ENCODE data around the gene MYCBPAP. TPM values are rescaled to one million over a fixed set of nuclear protein-coding genes. Genes with fewer than 3 reads are reported as not detected.

The MYCBPAP gene
- total RNA-seq, 1 experiment from 2014 or later, result 1.9 TPM

DNA sequence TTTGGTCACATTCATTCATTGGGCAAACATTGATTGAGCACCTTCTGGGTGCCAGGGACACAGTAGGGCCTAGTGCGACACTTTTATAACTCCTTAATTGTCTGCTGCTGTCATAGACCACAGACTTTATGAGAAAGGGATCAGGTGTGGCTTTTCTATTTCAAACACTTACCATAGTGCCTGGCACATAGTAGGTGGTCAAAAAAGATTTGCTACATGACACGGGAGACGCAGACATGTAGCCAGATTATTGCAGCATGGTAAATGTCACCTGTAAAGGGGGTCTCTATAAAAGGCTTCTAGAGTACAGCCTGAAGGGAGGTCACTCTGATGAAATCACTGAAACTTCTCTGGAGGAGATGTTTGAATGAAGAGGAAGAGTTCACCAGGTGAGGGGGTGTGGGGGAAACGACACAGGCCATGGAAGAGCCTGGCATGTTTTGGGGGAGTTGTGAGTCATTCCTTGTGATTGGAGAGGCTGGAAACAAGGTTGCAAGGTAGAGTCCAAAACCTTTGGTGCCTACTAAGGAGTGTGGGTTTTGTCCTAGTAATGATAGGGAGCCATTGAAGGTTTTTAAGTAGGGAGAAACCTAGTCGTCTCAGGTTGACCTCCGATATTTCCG lies 28.0 kb upstream of the MYCBPAP start:
- TSS peak; percentile 42 for BruUV-seq (replicated peaks)
- POLR2A ChIA-PET (ENCODE audit: unreplicated experiment), result no interaction called here

DNA sequence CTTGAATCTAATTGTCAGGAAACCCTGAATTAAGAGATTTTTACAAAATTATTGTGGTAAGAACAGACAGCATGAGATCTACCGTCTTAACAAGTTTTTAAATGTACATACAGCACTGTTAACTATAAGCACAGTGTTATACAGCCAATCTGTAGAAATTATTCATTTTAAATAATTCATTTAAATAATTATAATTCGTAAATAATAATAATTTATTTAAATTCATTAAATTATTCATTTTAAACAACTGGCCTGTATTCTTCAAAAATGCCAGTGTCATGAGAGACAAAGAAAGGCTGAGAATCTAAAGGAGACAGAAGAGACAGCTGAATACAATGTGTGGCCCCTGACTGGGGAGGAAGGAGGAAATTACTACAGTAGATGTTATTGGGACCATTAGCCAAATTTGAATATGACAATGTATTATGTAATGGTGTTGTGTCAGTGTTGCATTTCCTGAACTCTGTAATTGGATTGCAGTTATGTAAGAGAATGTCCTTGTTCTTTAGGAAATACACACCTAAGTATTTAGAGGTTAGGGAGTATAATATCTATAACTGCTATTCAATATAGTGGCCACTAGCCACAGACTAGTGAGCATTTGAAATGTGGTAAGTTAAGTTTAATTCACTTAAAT lies 27.3 kb upstream of the MYCBPAP start:
- Histone ChIP-seq H3K4me3 (ENCODE audit: low read length) (no peak overlapping the region), H3K27ac (ENCODE audit: low read length) (no peak overlapping the region), H3F3A (ENCODE audit: low read length, unreplicated experiment) (no peaks in the 10 kb centered on the region), H3K9ac (ENCODE audit: low read length) (no peak overlapping the region), H3K79me2 (ENCODE audit: low read length) (peaks cover 27% of the 10 kb centered on the region), H2AFZ (ENCODE audit: low read length) (no peak overlapping the region), H3K4me2 (ENCODE audit: low read length) (no peak overlapping the region), H3K9me3 (ENCODE audit: low read length) (no peaks in the 10 kb centered on the region), H3K4me1 (ENCODE audit: insufficient read depth, low read length) (peaks cover 24% of the 10 kb centered on the region), H4K20me1 (ENCODE audit: low read length) (no peaks in the 10 kb centered on the region), H3K27me3 (ENCODE audit: low read length) (no peaks in the 10 kb centered on the region), H3K9me2 (replicated peaks; ENCODE audit: low read length) (no peaks in the 10 kb centered on the region), H3K36me3 (ENCODE audit: low read depth, low read length) (peaks cover 23% of the 10 kb centered on the region; the same call in 1 of the 2 replicates)
- TF ChIP-seq EZH2phosphoT487 (IDR thresholded peaks at IDR 0.05; ENCODE audit: borderline replicate concordance, low read length), result no peak
- TF ChIP-seq, protein P1, sequence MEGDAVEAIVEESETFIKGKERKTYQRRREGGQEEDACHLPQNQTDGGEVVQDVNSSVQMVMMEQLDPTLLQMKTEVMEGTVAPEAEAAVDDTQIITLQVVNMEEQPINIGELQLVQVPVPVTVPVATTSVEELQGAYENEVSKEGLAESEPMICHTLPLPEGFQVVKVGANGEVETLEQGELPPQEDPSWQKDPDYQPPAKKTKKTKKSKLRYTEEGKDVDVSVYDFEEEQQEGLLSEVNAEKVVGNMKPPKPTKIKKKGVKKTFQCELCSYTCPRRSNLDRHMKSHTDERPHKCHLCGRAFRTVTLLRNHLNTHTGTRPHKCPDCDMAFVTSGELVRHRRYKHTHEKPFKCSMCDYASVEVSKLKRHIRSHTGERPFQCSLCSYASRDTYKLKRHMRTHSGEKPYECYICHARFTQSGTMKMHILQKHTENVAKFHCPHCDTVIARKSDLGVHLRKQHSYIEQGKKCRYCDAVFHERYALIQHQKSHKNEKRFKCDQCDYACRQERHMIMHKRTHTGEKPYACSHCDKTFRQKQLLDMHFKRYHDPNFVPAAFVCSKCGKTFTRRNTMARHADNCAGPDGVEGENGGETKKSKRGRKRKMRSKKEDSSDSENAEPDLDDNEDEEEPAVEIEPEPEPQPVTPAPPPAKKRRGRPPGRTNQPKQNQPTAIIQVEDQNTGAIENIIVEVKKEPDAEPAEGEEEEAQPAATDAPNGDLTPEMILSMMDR (conservative IDR thresholded peaks at IDR 0.05; ENCODE audit: low read depth, low read length), result no peak
- no peak for TF ChIP-seq EZH2 (IDR thresholded peaks at IDR 0.05; ENCODE audit: low read length, unreplicated experiment)
- ATAC-seq, result no peak
- BruUV-seq (replicated peaks), result no TSS peak
- CTCF ChIA-PET, result no interaction called here
- intact Hi-C loops (cut with micrococcal nuclease), result loop anchor here (5.0 kb wide), 1 partner anchor 361 kb away; no protein-coding TSS in a partner anchor
- POLR2A ChIA-PET (ENCODE audit: unreplicated experiment), result no interaction called here
- no peak for DNase-seq

More for the DNA sequence above, 28.0 kb upstream of the MYCBPAP start:
- Histone ChIP-seq H3K9me3 (ENCODE audit: low read length) (no peaks in the 10 kb centered on the region), H4K20me1 (ENCODE audit: low read length) (no peaks in the 10 kb centered on the region), H3F3A (ENCODE audit: low read length, unreplicated experiment) (no peaks in the 10 kb centered on the region), H3K4me1 (ENCODE audit: insufficient read depth, low read length) (peaks cover 24% of the 10 kb centered on the region), H3K4me2 (ENCODE audit: low read length) (peak overlapping the region; percentile 91), H2AFZ (ENCODE audit: low read length) (no peak overlapping the region), H3K36me3 (ENCODE audit: low read depth, low read length) (peaks cover 20% of the 10 kb centered on the region; the same call in 1 of the 2 replicates), H3K9ac (ENCODE audit: low read length) (no peak overlapping the region), H3K9me2 (replicated peaks; ENCODE audit: low read length) (no peaks in the 10 kb centered on the region), H3K27ac (ENCODE audit: low read length) (no peak overlapping the region), H3K79me2 (ENCODE audit: low read length) (peaks cover 27% of the 10 kb centered on the region), H3K4me3 (ENCODE audit: low read length) (peak overlapping the region; percentile 76), H3K27me3 (ENCODE audit: low read length) (no peaks in the 10 kb centered on the region)
- CTCF ChIA-PET, result interaction anchor here (1.4 to 1.6 kb wide), 2 partner anchors 83 to 118 kb away, joined by 13 to 28 read pairs; partner anchors contain the start of gene LRRC59
- DNase-seq (no peak), ATAC-seq (no peak)
- intact Hi-C loops (cut with micrococcal nuclease), result loop anchor here (5.0 kb wide), 1 partner anchor 362 kb away; no protein-coding TSS in a partner anchor
- no peak for TF ChIP-seq EZH2 (IDR thresholded peaks at IDR 0.05; ENCODE audit: low read length, unreplicated experiment)
- TF ChIP-seq EZH2phosphoT487 (IDR thresholded peaks at IDR 0.05; ENCODE audit: borderline replicate concordance, low read length), result no peak
- TF ChIP-seq, protein P1 (conservative IDR thresholded peaks at IDR 0.05; ENCODE audit: low read depth, low read length), result no peak

DNA sequence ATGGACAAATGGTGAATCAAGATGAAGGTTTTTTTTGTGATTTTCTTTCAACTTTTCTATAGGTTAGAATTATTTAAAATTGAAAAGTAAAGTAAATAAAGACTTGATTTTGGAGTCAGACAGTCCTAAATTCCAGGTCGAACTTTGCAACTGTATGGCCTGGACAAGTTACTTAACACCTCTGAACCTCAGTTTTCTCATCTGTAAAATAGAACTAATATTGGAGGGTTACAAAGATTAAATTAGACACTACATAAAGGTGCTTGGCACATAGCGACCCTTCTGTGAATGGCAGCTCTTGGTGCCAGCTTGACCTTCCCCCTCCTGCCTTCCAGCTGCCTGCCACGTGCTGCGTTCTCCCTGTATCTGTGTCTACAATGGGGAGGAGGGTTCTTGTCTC lies 26.6 kb upstream of the MYCBPAP start:
- CTCF ChIA-PET, result no interaction called here
- Histone ChIP-seq H3F3A (ENCODE audit: low read length, unreplicated experiment) (no peaks in the 10 kb centered on the region), H3K4me3 (ENCODE audit: low read length) (no peak overlapping the region), H3K9ac (ENCODE audit: low read length) (no peak overlapping the region), H3K4me1 (ENCODE audit: insufficient read depth, low read length) (peaks cover 24% of the 10 kb centered on the region), H3K79me2 (ENCODE audit: low read length) (peaks cover 27% of the 10 kb centered on the region), H3K4me2 (ENCODE audit: low read length) (no peak overlapping the region), H3K9me3 (ENCODE audit: low read length) (no peaks in the 10 kb centered on the region), H3K27ac (ENCODE audit: low read length) (no peak overlapping the region), H3K9me2 (replicated peaks; ENCODE audit: low read length) (no peaks in the 10 kb centered on the region), H3K27me3 (ENCODE audit: low read length) (no peaks in the 10 kb centered on the region), H3K36me3 (ENCODE audit: low read depth, low read length) (peaks cover 23% of the 10 kb centered on the region; the same call in 1 of the 2 replicates), H2AFZ (ENCODE audit: low read length) (no peak overlapping the region), H4K20me1 (ENCODE audit: low read length) (no peaks in the 10 kb centered on the region)
- DNase-seq (no peak), ATAC-seq (no peak)
- POLR2A ChIA-PET (ENCODE audit: unreplicated experiment), result no interaction called here
- no TSS peak for BruUV-seq (replicated peaks)
- intact Hi-C loops (cut with micrococcal nuclease), result loop anchor here (1.0 to 5.0 kb wide), 6 partner anchors 20 to 361 kb away; partner anchors contain the start of gene EPN3
- no peak for TF ChIP-seq EZH2phosphoT487 (IDR thresholded peaks at IDR 0.05; ENCODE audit: borderline replicate concordance, low read length)

Measured in PC-3 (cell line).